ENCODE data around the gene SPOCK2. TPM values are rescaled to one million over a fixed set of nuclear protein-coding genes. Genes with fewer than 3 reads are reported as not detected.

The SPOCK2 gene
- total RNA-seq, 1 donor from 2014 or later, result 8.3 TPM

DNA sequence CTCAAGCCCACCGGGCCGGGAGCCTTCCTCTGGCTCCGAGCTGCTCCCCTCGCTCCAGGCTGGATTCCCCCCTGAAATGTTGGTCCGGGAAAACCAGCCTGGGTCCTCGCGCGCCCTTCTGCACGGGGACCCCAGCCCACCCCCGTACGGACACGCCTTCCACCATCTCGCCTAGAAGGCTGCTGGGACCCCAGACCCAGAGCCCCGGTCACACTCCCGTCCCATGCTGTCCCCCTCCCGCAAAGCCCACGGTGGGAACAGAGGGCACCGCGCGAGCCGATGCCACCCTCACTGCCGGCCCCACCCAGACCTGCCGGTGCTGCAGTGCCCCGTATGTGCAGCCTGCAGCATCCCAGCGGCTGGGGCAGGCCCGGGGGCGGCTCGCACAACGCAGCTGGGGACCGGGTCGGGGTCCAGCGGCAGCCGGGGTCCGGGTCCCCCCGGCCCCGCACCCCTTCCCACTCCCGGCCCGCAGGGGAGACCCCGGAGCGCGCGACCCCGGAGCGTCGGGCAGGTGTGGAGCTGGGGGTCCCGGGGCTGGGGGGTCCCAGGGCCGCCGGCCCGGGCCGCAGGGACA, 871 bp downstream of the SPOCK2 start:
- no peak for DNase-seq

DNA sequence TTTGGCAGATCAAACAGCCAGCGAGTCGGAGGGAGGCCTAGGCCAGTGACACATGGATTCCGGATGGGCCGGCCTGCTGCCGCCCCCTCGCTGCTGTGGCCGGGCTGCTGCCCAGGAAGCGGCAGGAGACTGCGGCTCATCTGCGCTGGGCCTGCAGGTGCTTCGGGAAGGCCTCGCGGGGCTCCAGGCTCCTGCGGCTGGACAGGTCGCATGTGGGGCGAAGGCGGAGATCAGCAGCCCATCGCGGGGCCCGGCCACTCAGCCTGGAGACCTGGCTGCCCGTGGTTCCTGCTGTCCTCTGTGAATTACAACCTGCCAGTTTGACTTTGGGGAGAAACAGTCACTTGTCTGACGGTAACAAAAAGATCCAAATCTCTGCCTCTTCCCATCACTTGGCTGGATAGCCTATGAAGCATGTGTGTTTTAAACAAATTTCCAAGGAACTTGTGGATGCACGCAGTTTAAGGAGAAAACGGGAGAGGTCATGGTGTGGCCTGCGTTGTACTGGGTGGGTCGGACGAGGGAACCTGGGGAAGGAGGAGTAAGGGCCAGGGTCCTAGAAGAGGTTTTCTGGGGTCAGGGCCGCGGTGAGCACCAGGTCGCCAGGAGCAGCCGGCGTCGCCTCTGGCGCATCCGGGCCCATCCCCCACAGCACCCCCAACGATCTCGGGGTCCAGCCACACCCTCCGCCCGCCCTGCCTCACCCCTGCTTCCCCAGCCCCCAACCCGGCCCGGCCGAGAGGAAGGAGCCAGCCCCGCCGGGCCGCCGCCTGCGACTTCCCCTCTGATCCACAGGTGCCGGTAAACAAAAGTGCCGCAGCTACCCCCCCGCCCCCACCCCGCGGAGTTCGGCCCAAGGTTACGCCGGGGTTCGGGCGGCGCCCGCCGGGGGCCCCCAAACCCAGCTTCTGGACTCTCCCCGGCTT, 1.6 kb downstream of the SPOCK2 start:
- no peak for DNase-seq

DNA sequence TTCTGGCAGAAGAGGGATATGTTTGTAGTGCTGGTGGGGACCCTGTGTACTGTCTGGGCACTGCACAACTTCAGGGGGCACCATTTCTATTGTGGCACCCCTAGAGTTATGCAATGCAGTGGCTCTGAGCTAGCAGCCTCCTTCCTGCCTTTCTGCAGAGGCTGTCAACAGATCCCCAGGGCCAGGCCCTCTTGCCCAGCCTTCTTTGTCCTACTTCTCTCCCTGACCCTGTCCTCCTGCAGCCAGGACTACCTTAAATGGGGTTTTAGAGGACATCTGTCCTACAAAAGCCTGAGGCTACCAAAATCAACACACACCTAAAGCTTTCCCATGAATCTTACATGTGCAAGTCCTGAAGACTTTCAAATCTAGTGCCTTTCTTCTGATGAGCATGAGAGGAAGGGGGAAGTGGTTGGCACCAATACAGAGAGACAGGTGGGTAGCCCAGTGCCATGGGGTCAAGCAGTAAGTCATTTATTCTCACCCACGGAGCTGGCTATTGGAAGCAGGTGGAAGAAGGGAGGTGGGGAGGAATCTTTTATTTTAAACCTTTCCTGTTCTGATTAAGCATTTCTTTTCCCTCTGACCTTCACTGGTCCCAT, 2.4 kb downstream of the SPOCK2 start:
- DNase-seq, result no peak

DNA sequence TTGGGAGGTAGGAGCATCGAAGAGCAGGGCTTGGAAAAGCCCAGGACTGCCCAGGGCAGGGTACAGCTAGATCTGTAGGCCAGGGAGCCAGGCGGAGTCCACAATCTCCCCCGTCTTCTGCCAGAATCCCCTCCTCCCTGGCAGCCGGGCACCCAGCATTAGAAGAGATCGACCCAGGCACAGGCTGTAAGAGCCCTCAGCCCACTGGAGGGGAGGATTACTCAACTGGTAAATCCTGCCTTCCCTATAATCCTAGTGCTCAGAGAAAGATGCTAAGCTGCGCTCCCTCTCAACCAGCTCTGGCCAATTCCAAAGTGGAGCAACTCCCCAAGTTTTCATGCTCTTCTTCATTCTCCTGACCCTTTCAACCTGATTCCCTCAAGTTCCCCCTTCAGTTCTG, 3.2 kb downstream of the SPOCK2 start:
- DNase-seq, result no peak

DNA sequence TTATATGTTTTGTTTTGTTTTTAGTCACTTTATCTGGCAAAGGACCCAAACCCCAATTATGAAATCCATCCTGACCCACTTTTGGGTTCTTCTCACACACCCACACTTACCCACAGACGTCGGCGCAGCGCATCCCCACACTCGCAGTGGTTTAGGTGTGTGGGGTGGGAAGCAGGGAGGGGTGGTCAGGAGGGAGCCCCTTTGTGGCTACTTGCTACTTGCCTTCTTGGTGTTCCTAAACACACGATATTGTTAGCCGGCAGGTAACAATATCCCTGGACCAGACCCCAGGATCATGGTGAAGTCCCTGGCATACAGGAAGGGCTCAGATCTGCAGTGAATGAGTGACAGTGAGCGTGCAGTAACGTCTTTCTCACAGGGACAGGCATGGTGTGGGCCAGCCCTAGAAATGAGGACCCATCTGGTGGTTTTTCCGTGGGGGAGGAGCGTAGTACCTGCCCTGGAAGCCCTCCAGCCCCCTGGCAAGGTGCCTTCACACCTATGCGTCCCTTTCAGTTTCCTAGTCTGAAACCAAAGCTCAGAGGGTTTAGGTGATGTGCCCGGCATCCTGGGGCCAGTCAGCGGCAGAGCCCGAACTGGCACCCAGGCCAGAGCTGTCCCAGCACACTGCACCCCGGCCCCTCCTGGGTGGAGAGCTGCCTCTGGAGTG, 4.4 kb downstream of the SPOCK2 start:
- DNase-seq, result no peak

DNA sequence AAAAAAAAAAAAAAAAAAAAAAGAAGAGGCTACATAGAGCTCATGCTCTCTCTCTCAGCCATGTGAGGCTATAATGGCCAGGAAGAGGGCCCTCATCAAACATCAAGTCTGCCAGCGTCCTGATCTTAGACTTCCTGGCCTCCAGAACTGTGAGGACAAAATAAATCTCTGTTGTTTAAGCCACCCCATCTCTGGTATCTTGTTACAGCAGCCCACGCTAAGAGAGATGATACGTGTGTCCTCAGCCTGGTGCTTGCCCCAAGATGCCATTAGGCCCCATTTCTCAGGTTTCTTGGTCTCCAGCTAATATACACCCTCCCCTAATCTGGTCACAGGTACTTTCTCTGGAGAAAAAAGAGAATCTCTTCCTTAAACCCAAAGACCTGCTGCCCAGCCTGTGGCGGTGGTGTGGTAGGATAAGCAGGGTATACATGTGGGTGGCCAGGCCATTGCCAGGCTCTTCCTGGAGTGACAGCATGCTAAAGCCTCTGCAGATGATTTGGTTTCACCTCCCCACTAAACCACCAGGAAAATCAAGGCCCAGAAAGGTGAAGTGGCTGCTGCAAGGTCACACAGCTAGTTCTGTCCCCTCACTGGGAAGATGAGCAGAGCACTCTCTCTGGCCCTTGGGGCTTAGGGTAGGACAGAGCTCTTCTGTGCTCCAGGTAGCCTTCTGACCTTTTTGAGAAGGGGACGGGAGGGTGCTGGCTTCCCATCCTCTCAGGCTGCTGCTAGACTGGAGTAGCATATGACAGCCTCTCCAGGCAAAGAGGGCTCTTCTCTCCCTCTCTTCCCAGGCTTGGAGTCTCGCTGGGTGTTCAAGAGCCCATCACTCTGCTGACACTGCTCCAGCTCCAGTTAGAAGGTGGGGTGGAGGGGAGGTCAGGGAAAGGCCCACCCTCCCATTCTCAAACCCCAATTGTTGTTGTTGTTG, 5.2 kb downstream of the SPOCK2 start:
- no peak for DNase-seq

DNA sequence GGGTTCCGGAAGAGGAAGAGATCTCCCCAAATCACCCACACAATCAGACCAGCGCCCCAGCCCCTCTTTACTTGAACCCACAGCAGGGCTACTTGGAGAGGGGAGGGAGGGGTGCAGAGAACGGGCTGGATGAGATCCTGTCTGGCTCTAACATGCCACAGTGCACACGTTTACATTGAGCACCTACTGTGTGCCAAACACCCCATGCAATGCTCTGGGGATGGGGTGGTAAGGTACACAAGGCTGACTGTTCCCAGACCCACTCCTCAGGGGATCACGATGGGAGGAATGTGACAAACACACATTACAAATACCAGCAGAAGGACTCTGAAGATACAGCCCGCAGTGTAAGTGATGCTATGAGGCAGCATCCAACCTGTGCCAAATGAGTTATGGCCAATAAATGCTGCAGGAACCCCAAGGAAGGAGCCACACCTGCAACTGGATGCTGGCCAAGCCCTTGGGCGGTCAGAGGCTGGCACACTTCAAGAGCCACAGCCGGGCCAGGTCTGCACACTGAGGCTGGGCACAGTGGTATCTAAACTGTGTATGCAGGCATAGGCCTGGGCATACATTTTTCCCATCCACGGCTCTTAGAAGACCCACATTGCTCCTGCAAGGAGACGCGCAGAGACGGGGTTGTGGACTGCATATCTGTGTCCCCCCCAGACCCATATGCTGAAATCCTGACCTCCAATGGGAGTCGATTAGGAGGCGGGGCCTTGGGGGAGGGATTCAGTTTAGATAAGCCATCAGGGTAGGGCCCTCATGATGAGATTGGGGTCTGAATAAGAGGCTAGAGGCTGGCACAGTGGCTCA, 6.4 kb downstream of the SPOCK2 start:
- no peak for DNase-seq

DNA sequence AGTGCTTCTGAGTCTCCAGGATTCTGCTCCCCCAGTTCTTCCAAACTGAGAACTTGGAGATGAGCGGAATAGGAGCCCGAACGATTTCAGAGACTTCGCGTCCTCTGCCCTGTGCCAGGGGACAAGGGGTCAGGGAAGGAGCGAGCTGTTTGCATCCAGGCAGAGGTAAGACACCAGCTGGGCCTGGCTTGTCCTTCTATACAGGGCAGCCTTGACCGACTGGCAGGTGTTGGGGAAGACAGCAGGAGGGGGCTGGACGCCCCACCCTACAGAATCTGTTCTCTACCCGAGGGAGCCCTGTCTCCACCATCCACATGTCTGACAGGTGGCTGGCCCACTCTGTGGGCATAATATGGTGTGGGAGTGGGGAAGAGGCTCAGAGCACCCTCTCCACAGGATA, 7.1 kb downstream of the SPOCK2 start:
- no peak for DNase-seq

DNA sequence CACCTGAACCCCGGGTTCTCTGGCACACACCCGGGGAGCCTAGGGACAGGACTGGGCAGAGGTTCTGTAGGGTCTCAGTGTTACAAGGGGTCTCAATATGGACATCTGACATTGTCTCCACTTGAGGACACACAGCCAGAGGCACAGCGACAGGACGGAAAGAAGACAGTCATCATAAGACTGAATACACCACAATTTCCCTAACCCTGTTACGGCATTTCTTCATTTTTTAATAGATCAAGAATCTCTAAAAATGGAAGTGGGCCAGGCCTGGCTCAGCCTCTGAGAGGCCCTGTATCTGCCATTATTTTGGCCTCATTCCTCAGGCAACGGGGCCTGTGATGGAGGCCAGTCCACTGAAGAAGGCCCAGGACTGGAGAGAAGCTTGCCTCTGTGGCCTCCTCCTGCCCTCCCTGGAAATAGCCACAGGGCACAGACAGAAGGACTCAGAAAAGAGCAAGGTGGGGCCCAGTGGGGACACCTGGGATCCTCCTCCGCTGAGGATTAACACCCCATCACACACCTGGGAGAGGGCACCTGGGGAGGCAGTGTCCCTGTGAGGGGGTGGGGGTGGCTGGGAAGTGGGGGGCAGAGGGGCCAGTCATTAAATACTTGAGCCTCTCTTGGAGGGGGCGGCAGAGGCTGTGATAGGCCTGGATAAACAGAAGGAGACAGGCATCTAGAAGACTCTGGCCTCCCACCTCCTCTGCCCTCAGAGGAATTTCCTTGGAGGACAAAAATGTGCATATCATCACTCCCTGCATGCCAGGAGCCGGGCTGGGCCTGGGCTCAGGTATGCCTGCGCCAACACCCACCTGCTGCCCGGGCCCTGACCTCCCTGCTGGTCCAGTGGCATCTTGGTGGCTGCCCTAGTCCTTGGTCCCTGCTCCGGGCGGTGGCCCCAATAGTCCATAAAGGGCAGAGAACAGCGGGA, 8.0 kb downstream of the SPOCK2 start:
- no peak for DNase-seq

DNA sequence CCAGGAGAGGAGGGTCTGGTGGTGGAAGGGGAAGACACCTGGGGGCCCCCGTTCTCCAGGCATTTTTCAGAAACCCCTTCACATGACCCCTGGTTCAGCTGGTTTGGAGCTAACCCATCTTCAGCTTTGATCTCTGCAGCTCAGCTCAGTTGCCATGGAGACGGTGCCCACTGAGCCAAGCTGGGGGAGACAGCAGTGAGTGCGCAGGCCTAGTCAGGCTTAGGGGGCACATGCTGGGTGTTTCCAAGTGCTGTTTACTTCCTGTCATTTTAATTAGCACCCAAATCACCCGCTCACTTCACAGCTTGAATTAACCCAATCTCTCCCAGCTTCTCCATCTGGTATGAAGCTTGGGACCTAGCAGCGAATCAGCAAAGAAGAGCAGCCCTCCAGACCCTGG, 9.0 kb downstream of the SPOCK2 start:
- no peak for DNase-seq

DNA sequence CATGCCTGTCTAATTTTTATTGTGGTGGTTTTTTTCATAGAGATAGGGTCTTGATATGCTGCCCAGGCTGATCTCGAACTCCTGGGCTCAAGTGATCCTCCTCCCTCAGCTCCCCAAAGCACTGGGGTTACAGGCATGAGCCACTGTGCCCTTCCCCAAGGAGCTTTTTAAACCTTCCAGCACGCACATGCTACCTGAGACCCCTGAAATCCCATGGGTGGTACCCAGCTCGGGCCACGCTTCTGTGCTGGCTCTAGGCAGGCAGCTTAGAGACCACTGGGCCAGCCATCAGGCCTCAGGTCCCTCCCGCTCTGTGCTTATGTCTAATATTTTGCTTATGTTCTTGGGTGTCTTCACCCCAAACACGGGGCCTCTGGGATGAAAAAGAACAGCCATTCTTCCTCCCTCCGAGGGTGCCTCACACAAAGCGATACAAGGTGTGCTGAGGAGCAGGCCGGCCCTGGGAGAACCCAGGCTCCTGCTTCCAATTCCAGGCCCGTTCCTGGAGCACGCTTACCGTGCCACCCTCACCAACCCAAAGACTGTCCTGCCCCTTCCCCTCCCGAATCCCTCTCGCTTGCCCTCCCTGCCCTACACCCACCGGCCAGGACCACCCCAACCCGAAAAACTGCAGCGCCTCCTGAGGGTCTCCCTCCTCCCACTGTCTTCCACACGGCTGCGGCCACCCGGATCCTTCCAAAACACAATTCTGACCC, 10.9 kb downstream of the SPOCK2 start:
- DNase-seq, result no peak

DNA sequence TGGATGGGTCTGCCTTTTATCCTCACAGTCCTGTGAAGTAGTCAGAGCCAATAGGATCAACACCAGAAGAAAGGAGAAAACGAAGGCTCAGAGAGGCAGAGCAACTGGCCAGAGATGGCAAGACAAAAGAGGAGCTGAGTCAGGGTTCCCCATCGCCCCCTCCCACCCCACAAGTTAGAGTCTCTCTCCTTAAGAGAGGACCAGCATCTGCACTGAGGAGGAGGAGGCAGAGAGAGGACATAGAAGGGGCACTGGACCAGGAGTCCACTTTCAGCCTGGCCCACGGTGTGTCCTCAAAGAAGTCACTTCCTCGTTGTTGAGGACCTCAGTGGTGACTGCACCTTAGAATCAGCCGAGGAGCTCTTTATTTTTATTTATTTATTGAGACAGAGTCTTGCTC, 11.6 kb downstream of the SPOCK2 start:
- no peak for DNase-seq

DNA sequence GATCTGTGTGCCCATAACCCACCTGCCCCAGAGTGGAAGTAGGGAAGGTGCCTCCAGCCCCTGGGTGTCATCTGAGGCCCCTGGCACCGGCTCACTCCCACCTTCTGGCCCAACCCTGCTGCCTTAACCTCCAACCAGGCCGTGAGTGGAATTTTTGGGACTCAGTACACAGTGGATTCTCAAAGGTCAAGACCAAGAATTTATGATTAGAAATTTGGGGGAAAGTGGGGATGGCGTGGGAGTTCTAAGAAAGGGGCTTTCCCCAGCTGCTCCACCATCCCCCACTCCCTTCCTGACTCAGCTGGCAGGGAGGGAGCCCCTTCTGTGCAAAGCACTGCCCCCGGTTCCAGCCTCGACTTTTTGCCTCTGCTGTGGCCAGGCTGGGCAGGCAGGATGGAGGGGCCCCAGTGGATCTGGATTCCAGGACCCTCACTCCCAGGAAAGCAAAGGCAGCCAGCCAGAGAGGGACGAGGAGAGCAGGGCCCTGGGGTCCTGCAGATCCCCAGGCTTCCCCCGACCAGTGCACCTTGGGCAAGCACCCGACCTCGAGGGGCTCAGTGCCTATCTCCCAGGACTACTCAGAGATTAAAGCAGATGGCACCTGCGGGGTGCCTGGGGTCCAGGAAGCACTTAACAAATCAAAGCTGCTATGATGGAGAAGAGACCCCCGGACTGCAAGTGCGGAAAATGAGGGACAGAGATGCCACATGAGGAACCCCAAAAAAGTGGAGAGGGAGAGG, 12.8 kb downstream of the SPOCK2 start:
- no peak for DNase-seq

DNA sequence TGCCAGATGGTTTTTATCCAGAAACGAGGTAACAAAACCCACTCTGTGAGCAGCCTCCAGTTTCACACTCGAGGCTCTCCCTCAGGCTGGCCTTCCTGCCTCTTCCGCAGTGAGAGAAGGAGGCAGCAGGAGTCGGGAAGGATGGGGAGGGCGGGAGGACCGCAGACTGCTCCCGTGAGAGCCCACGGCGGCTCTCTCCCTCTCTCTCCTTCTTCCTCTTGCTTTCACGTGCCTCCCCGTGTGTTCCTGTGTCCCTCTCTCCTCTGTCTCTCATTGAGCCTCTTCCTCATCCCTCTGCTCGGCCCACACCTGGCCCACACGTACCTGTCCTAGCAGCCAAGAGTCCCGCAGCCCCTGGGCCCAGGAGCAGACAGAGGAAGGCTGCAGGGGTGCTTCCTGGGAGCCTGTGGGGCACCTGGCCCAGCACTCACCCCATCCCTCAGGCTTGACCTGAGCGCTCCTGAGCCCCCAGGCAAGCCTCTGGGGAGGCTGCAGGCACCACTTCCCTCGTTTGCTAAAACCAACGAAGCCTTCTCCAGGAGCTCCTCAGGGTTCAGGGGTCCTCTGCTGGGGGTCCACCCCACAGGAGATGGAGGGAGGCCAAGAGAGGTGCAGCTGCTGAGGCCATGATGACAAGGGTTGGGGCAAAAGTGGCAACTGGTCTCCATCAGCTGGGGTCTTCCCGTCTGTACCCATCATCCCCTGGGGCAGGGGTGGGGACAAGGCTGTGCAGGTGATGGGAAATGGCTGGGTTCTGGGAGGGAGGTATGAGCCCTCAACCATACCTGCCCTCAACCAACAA, 13.6 kb downstream of the SPOCK2 start:
- DNase-seq, result no peak

DNA sequence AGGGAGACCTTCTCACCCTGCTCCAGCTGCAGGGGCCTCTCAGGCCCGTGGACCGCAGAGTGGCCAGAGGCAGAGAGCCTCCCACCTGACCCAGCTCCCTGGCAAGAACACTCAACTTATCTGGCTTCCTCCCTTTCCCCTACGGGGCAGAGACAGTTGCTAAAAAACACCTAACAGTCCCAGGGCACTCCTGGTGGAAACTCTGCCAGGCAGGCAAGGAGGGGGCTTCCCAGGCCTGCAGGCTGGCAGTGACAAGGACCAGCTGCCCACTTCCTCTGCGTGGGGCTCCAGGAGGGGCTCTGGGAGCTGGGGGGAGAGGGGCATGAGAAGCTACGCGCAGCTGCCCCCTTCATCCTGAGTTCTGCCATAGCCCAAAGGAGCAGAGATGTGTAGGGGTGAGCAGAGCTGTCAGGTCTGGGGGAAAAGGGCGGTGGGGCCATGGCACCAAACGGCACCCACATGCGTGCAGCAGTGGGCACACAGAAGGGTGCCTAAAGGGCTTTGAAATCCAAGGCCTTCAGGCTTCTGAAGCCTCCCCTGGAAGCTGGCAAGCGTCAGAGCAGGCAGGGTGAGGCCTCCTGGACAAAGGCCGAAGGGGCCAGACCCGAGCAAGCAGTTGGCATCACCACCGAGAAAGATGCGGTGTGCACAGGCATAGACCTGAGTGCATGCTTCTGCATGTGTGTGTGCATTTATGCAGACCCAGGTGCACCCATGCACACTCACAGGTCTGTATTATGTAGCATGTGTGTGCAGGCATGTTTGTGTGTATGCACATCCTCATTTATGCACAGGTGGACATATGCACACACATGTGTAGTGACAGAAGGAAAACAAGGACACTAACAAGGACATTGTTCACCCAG, 14.4 kb downstream of the SPOCK2 start:
- DNase-seq, result no peak

DNA sequence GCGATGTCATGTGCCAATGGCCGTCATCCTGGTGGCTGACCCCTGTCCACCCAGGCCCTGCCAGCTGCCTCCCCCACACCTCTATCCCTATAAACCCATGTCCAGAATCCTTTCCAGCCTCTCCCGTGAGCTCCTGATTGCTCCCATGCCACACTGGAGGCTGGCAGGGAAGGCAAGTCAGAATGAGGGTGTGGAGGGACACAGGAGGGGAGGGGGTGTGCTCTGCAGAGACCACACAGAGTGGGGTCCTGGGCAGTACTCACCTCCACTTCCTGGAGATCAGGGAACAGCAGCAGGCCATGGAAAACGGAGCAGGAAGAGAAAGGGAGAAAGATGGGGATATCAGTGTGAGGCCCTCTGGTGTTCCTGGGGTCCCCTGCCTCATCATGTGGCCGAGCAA, 15.7 kb downstream of the SPOCK2 start:
- DNase-seq, result no peak

All from tongue (tissue), 2 donors.